ENCODE results near the gene ASAP2.

DNA sequence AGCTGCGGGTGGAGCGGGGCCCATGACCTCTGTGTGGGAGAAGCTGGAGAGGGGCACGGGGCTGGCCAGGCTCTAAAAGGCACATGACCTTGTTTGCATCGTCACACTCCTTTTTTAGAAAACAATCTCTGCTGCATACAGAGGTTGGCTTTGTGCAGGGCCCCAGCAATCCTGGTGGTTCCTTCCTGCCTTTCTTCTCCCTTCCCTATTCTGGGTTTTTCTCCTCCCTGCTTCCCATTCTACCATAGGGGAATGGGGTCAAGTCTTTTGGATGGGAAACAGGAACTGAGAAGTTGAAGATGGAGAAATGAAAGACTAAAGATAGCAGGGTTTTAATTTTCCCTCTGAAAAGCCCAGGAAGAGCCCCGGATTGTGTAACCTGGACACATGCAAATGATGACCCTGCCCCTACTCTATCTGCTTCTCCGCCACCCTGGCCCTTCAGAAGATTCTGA lies 53.9 kb downstream of the ASAP2 start:
- TF ChIP-seq SIN3A (IDR thresholded peaks at IDR 0.05; ENCODE audit: borderline replicate concordance, insufficient read depth, low read length): no peak
- no peak for TF ChIP-seq TAF1 (IDR thresholded peaks at IDR 0.05; ENCODE audit: borderline replicate concordance, insufficient read depth, low read length)
- TF ChIP-seq, protein P1, sequence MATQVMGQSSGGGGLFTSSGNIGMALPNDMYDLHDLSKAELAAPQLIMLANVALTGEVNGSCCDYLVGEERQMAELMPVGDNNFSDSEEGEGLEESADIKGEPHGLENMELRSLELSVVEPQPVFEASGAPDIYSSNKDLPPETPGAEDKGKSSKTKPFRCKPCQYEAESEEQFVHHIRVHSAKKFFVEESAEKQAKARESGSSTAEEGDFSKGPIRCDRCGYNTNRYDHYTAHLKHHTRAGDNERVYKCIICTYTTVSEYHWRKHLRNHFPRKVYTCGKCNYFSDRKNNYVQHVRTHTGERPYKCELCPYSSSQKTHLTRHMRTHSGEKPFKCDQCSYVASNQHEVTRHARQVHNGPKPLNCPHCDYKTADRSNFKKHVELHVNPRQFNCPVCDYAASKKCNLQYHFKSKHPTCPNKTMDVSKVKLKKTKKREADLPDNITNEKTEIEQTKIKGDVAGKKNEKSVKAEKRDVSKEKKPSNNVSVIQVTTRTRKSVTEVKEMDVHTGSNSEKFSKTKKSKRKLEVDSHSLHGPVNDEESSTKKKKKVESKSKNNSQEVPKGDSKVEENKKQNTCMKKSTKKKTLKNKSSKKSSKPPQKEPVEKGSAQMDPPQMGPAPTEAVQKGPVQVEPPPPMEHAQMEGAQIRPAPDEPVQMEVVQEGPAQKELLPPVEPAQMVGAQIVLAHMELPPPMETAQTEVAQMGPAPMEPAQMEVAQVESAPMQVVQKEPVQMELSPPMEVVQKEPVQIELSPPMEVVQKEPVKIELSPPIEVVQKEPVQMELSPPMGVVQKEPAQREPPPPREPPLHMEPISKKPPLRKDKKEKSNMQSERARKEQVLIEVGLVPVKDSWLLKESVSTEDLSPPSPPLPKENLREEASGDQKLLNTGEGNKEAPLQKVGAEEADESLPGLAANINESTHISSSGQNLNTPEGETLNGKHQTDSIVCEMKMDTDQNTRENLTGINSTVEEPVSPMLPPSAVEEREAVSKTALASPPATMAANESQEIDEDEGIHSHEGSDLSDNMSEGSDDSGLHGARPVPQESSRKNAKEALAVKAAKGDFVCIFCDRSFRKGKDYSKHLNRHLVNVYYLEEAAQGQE (IDR thresholded peaks at IDR 0.05; ENCODE audit: insufficient read depth in 1 of 2, low read depth in 2 of 2, low read length in 2 of 2): no peak
- no peak for TF ChIP-seq FOXP2 (optimal IDR thresholded peaks at IDR 0.05; ENCODE audit: borderline replicate concordance, extremely low read depth, extremely low read length, insufficient read depth)

Measured in PFSK-1 (cell line).